B cell (primary cell): ENCODE measurements around the gene HK3. TPM values are rescaled to one million over a fixed set of nuclear protein-coding genes. Genes with fewer than 3 reads are reported as not detected.

Experiments
- ATAC-seq: fragments of 200-7000 bp; cut with Tn5 transposase; one replicate; pipeline ENCODE4 v1.10.0; 2021; ENCODE audit warnings: low read depth, mild to moderate bottlenecking, moderate number of reproducible peaks, moderate library complexity
- CTCF ChIA-PET: fragments of 350-600 bp; sonication (Branson Sonifier 250); formaldehyde crosslinking; loops from one replicate; lab custom pipeline; 2021; ENCODE audit warnings: antibody characterized with exemption, inconsistent platforms; lab: Charles Lee
- POLR2A ChIA-PET: fragments of 350-600 bp; sonication (Branson Sonifier 250); formaldehyde crosslinking; loops from one replicate; lab custom pipeline; 2021; ENCODE audit warnings: antibody characterized with exemption; lab: Charles Lee
- DNase-seq: peaks from one replicate; pipeline ENCODE4 v3.0.0; 2013
- H2AFZ ChIP-seq: 2 replicates; pipeline ENCODE4 v1.6.1; 2012; ENCODE audit warnings: mild to moderate bottlenecking, low read depth, low read length; ENCODE audit not compliant: insufficient read depth, poor library complexity, severe bottlenecking
- H3K27ac ChIP-seq, 2 donors: 1 replicate in 1 of 2; 2 replicates in 1 of 2; pipeline ENCODE4 v1.5.1; 2012 to 2013; ENCODE audit warnings: low read length in 2 of 2, mild to moderate bottlenecking in 2 of 2, moderate library complexity in 1 of 2
- H3K27me3 ChIP-seq, 4 experiments: fragments of 200-600 bp in 1 of 4; sonication (generic) in 1 of 4; replicated peaks in 1 of 4; 1 replicate in 2 of 4; 2 replicates in 2 of 4; pipeline versions ENCODE4 v1.6.1 to v1.7.0; 2013 to 2016; ENCODE audit warnings: low read length in 3 of 4, mild to moderate bottlenecking in 2 of 4, mixed read lengths in 1 of 4, moderate library complexity in 1 of 4; ENCODE audit not compliant: insufficient read depth in 4 of 4, control insufficient read depth in 3 of 4; ENCODE audit errors: control extremely low read depth in 1 of 4
- H3K36me3 ChIP-seq, 2 experiments: replicated peaks in 1 of 2; 1 replicate in 1 of 2; 2 replicates in 1 of 2; pipeline versions ENCODE4 v1.6.1 to v1.7.1; 2013; ENCODE audit warnings: low read length in 1 of 2; ENCODE audit not compliant: insufficient read depth in 2 of 2, control insufficient read depth in 1 of 2; ENCODE audit errors: control extremely low read depth in 1 of 2, extremely low read depth in 1 of 2
- H3K4me1 ChIP-seq, 2 donors: fragments of 200-600 bp in 1 of 2; sonication (generic) in 1 of 2; 1 replicate in 1 of 2; 2 replicates in 1 of 2; pipeline versions ENCODE4 v1.5.1 to v1.6.1; 2013 to 2017; ENCODE audit warnings: low read length in 2 of 2; ENCODE audit not compliant: control insufficient read depth in 2 of 2, insufficient read depth in 2 of 2
- H3K4me2 ChIP-seq: replicated peaks from 2 replicates; pipeline ENCODE3; 2012; ENCODE audit warnings: mild to moderate bottlenecking, low read depth, low read length; ENCODE audit not compliant: poor library complexity, severe bottlenecking
- H3K4me3 ChIP-seq, 5 experiments: fragments of 200-600 bp in 1 of 5; sonication (generic) in 1 of 5; 1 replicate in 3 of 5; 2 replicates in 2 of 5; pipeline versions ENCODE4 v1.5.1 to v1.7.0; 2011 to 2016; ENCODE audit warnings: low read length in 4 of 5, mild to moderate bottlenecking in 4 of 5, low read depth in 2 of 5, control low read depth in 1 of 5, moderate library complexity in 1 of 5; ENCODE audit not compliant: insufficient read depth in 1 of 5; ENCODE audit errors: control extremely low read depth in 1 of 5, extremely low read depth in 1 of 5
- H3K79me2 ChIP-seq: fragments of 200-600 bp; sonication (generic); one replicate; pipeline ENCODE4 v1.6.0; 2016; ENCODE audit warnings: low read length; ENCODE audit not compliant: control insufficient read depth, insufficient read depth
- H3K9ac ChIP-seq: fragments of 200-600 bp; sonication (generic); 2 replicates; pipeline ENCODE4 v1.6.1; 2017; ENCODE audit warnings: mild to moderate bottlenecking, low read length, moderate library complexity
- H3K9me3 ChIP-seq, 3 donors: one replicate each; pipeline versions ENCODE4 v1.6.1 to v1.7.1; 2013; ENCODE audit warnings: low read length in 2 of 3; ENCODE audit not compliant: control insufficient read depth in 2 of 3, insufficient read depth in 1 of 3; ENCODE audit errors: control extremely low read depth in 1 of 3
- H4K20me1 ChIP-seq: 2 replicates; pipeline ENCODE4 v1.6.0; 2012; ENCODE audit warnings: mild to moderate bottlenecking, low read length; ENCODE audit not compliant: insufficient read depth, control insufficient read depth, poor library complexity, severe bottlenecking
- H3K27ac Mint-ChIP-seq: one replicate; pipeline ENCODE4 v1.8.0; 2021; ENCODE audit warnings: mixed read lengths
- H3K27me3 Mint-ChIP-seq: one replicate; pipeline ENCODE4 v1.8.0; 2021; ENCODE audit warnings: mixed read lengths
- H3K4me1 Mint-ChIP-seq: one replicate; pipeline ENCODE4 v1.8.0; 2021; ENCODE audit warnings: mixed read lengths
- H3K4me3 Mint-ChIP-seq: one replicate; pipeline ENCODE4 v1.8.0; 2021; ENCODE audit warnings: mixed read lengths
- H3K9me3 Mint-ChIP-seq: one replicate; pipeline ENCODE4 v1.8.0; 2022; ENCODE audit warnings: mixed read lengths; ENCODE audit not compliant: insufficient read depth
- CTCF ChIP-seq: fragments of 200-600 bp; IDR thresholded peaks from one replicate; pipeline ENCODE4 v1.8.0; 2022; ENCODE audit warnings: antibody characterized with exemption, mild to moderate bottlenecking
- EZH2 ChIP-seq: IDR thresholded peaks from 2 replicates; pipeline ENCODE4 v1.6.1; 2012; ENCODE audit warnings: borderline replicate concordance, low read depth, mild to moderate bottlenecking, moderate library complexity, low read length; ENCODE audit not compliant: insufficient read depth, poor library complexity, severe bottlenecking
- WGBS: methylation state at CpG from one replicate; pipeline ENCODE4 v1.1.5; 2013; ENCODE audit warnings: missing lambda C conversion rate; ENCODE audit not compliant: insufficient coverage; 5-methylcytosine and 5-hydroxymethylcytosine counted together
- intact Hi-C: fragments of 100-400 bp; cut with micrococcal nuclease; formaldehyde crosslinking; loops from one replicate; pipeline ENCODE4 v1.10.0; 2022
- polyA plus RNA-seq: library from polyadenylated mRNA; depleted of rRNA; stranded (reverse); fragments of >200 nt; gene quantifications from 2 replicates; pipeline ENCODE4 v1.2.3, GENCODE V29; 2012
- total RNA-seq, 2 donors: library from RNA; stranded (reverse); fragments of 120-200 nt in 1 of 2; gene quantifications; 1 replicate in 1 of 2; 2 replicates in 1 of 2; pipeline versions ENCODE4 v1.2.3 to v1.2.4, GENCODE V29; 2013 to 2022

The HK3 gene
- total and polyA plus RNA-seq, 2 donors (not counting 1 experiment from before 2014, with no cell fraction given) = 0.30 to 5.0 TPM

GRCh38 chr5:176916337-176916736 is 17.2 kb upstream of the HK3 start:
- no peaks in the 10 kb centered on the region for H3K27me3 ChIP-seq

GRCh38 chr5:176915906-176916305 is 16.8 kb upstream of the HK3 start:
- Histone ChIP-seq H4K20me1 (peaks cover 8% of the 10 kb centered on the region), H3K4me2 (no peak overlapping the region), H3K27ac (no peak overlapping the region), H2AFZ (no peak overlapping the region), H3K79me2 (peaks cover 3% of the 10 kb centered on the region), H3K9me3 (no peaks in the 10 kb centered on the region), H3K4me3 (no peak overlapping the region), H3K4me1 (no peaks in the 10 kb centered on the region), H3K27me3 (no peaks in the 10 kb centered on the region), H3K9ac (no peak overlapping the region), H3K36me3 (peaks cover 18 to 42% of the 10 kb centered on the region in 2 experiments)
- intact Hi-C loops = no loop called here
- TF ChIP-seq EZH2 (no peak), CTCF (no peak)
- H3K4me1 Mint-ChIP-seq = no peaks in the 10 kb centered on the region
- ChIA-PET POLR2A (interaction anchor here (0.7 kb wide), 1 partner anchor 194 kb away, joined by 8 read pairs; no protein-coding TSS in a partner anchor), CTCF (interaction anchor here (1.4 kb wide), 1 partner anchor 255 kb away, joined by 4 read pairs; no protein-coding TSS in a partner anchor)
- no CpG with 5 or more reads among the region's 2 CpGs for WGBS
- H3K9me3 Mint-ChIP-seq = no peaks in the 10 kb centered on the region
- no peaks in the 10 kb centered on the region for H3K27me3 Mint-ChIP-seq
- ATAC-seq (no peak), DNase-seq (no peak)
- H3K27ac Mint-ChIP-seq = no peak overlapping the region
- H3K4me3 Mint-ChIP-seq = no peak overlapping the region

More at GRCh38 chr5:176916337-176916736, 17.2 kb upstream of the HK3 start:
- no peak overlapping the region for H3K4me2 ChIP-seq
- DNase-seq (no peak), ATAC-seq (no peak)
- H4K20me1 ChIP-seq = peaks cover 8% of the 10 kb centered on the region
- H3K9ac ChIP-seq = no peak overlapping the region
- Mint-ChIP-seq H3K4me3 (no peak overlapping the region), H3K27ac (no peak overlapping the region), H3K9me3 (no peaks in the 10 kb centered on the region), H3K27me3 (no peaks in the 10 kb centered on the region), H3K4me1 (no peaks in the 10 kb centered on the region)
- POLR2A ChIA-PET = no interaction called here
- H3K27ac ChIP-seq = no peak overlapping the region
- no peaks in the 10 kb centered on the region for H3K9me3 ChIP-seq
- H3K4me3 ChIP-seq = no peak overlapping the region
- TF ChIP-seq EZH2 (no peak), CTCF (no peak)
- H3K79me2 ChIP-seq = peaks cover 8% of the 10 kb centered on the region
- H3K4me1 ChIP-seq = no peaks in the 10 kb centered on the region
- CTCF ChIA-PET = interaction anchor here (1.4 kb wide), 1 partner anchor 256 kb away, joined by 4 read pairs; no protein-coding TSS in a partner anchor
- H3K36me3 ChIP-seq = peaks cover 18 to 42% of the 10 kb centered on the region in 2 experiments
- no peak overlapping the region for H2AFZ ChIP-seq
- intact Hi-C loops = no loop called here
